Measurements from ENCODE around the gene DOC2A.

DNA sequence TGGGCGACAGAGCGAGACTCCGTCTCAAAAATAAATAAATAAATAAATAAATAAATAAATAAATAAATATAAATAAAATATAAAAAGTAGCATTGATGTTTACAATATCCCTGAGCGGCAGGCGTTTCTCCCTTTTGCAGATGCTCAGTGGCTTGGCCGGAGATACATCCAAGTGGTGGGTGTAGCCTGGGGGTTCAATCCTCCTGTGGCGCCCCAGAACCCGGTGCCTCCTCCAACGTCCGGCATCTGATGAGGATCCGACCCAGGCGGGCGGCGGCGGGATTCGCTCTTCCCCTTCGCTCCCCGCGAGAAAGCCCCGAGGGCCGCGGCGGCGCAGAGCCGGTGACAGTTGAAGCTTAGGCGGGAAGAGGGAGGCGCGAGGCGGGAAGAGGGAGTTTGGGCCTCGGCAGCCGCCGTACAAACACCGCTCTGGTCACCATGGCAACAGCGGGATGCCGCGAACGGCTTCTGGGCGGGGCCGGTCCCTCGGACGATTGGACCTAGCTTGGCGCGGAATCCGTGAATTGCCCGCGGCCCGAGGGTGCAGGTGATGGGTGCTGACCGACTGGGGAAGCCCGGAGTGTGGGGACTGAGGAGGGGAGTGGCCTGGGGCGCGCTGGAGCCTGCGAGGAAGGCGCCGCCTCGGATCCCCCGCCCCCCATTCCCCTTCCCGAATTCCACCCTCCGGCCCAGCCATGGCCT, 42.0 kb upstream of the DOC2A start:
- TF ChIP-seq CTCF (IDR thresholded peaks at IDR 0.05; ENCODE audit: low read depth, low read length, poor library complexity, severe bottlenecking) (no peak), EZH2phosphoT487 (IDR thresholded peaks at IDR 0.05; ENCODE audit: borderline replicate concordance, low read length) (no peak)
